ENCODE results near the gene GLT6D1.

GLT6D1 gene

GRCh38 chr9:135620558-135620957 lies 18.8 kb downstream of the GLT6D1 start:
- DNase-seq, result no peak

GRCh38 chr9:135619599-135619886 lies 19.8 kb downstream of the GLT6D1 start:
- no peak for DNase-seq

GRCh38 chr9:135618866-135619598 lies 20.3 kb downstream of the GLT6D1 start:
- DNase-seq, result no peak

GRCh38 chr9:135617991-135618411 lies 21.3 kb downstream of the GLT6D1 start:
- no peak for DNase-seq

GRCh38 chr9:135617538-135617900 lies 21.8 kb downstream of the GLT6D1 start:
- DNase-seq, result no peak

GRCh38 chr9:135616619-135617537 lies 22.5 kb downstream of the GLT6D1 start:
- no peak for DNase-seq

GRCh38 chr9:135615666-135616618 lies 23.4 kb downstream of the GLT6D1 start:
- DNase-seq, result no peak

GRCh38 chr9:135614821-135615665 lies 24.3 kb downstream of the GLT6D1 start:
- no peak for DNase-seq

GRCh38 chr9:135613946-135614805 lies 25.2 kb downstream of the GLT6D1 start:
- DNase-seq, result no peak

GRCh38 chr9:135612981-135613910 lies 26.1 kb downstream of the GLT6D1 start:
- DNase-seq, result no peak

GRCh38 chr9:135612437-135612836 lies 26.9 kb downstream of the GLT6D1 start:
- no peak for DNase-seq

GRCh38 chr9:135611875-135612209 lies 27.5 kb downstream of the GLT6D1 start:
- no peak for DNase-seq

GRCh38 chr9:135611142-135611874 lies 28.0 kb downstream of the GLT6D1 start:
- no peak for DNase-seq

- DNase-seq, result no peak
These were observed 28.8 kb downstream of the GLT6D1 start for GRCh38 chr9:135610290-135611141.

- no peak for DNase-seq
These were observed 29.9 kb downstream of the GLT6D1 start for GRCh38 chr9:135609366-135609955.

GRCh38 chr9:135608999-135609317 lies 30.4 kb downstream of the GLT6D1 start:
- no peak for DNase-seq

GRCh38 chr9:135608294-135608998 lies 30.9 kb downstream of the GLT6D1 start:
- no peak for DNase-seq
